Breast epithelium (tissue), 3 donors: ENCODE results near the gene ERCC3.

Experiments
- CTCF ChIP-seq, 3 donors: fragments of 450-650 bp; IDR thresholded peaks; one replicate each; pipeline ENCODE4 v1.5.1; 2016 to 2017; ENCODE audit warnings: antibody characterized with exemption in 3 of 3, mild to moderate bottlenecking in 3 of 3, moderate library complexity in 3 of 3
- POLR2A ChIP-seq: fragments of 450-650 bp; IDR thresholded peaks from one replicate; pipeline ENCODE4 v1.6.1; 2016; ENCODE audit warnings: antibody characterized with exemption, mild to moderate bottlenecking, moderate library complexity

GRCh38 chr2:127308586-127309138, 14.7 kb upstream of the ERCC3 start:
- TF ChIP-seq CTCF (IDR thresholded peaks at IDR 0.05), result no peak
- no peak for TF ChIP-seq POLR2A
